ENCODE measurements around the gene SOCS6. TPM values are rescaled to one million over a fixed set of nuclear protein-coding genes. Genes with fewer than 3 reads are reported as not detected.

SOCS6 gene
- total RNA-seq, 1 donor from 2014 or later = 12.4 TPM

DNA sequence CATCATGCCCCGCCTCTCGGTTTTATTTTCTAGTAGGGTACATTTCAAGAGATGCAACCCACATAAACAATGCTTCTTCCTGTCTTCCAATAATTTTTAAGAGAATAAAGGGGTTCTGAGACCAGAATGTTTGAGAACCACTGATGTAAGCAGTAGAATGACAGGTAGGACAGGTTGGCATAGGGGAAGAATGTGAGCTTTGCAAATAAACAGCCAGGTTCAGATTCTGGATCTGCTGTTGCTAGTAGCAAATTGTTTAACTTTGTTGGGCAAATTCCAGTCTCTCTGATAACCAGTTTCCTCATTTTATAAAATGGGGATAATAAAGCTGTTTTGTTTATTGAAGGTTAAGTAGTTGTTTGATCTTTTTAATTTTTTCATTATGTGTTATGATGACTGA, 32.8 kb downstream of the SOCS6 start:
- Mint-ChIP-seq H3K9me3 (ENCODE audit: unreplicated experiment) (no peaks in the 10 kb centered on the region), H3K4me3 (ENCODE audit: unreplicated experiment) (no peak overlapping the region), H3K4me1 (ENCODE audit: low read depth, unreplicated experiment) (peaks cover 5% of the 10 kb centered on the region), H3K27ac (ENCODE audit: unreplicated experiment) (no peak overlapping the region), H3K27me3 (ENCODE audit: unreplicated experiment) (no peaks in the 10 kb centered on the region), H3K36me3 (ENCODE audit: unreplicated experiment) (peaks cover 5% of the 10 kb centered on the region)
- DNase-seq = no peak
- TF ChIP-seq, protein P1, sequence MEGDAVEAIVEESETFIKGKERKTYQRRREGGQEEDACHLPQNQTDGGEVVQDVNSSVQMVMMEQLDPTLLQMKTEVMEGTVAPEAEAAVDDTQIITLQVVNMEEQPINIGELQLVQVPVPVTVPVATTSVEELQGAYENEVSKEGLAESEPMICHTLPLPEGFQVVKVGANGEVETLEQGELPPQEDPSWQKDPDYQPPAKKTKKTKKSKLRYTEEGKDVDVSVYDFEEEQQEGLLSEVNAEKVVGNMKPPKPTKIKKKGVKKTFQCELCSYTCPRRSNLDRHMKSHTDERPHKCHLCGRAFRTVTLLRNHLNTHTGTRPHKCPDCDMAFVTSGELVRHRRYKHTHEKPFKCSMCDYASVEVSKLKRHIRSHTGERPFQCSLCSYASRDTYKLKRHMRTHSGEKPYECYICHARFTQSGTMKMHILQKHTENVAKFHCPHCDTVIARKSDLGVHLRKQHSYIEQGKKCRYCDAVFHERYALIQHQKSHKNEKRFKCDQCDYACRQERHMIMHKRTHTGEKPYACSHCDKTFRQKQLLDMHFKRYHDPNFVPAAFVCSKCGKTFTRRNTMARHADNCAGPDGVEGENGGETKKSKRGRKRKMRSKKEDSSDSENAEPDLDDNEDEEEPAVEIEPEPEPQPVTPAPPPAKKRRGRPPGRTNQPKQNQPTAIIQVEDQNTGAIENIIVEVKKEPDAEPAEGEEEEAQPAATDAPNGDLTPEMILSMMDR (IDR thresholded peaks at IDR 0.05; ENCODE audit: partially characterized antibody, unreplicated experiment) = no peak

DNA sequence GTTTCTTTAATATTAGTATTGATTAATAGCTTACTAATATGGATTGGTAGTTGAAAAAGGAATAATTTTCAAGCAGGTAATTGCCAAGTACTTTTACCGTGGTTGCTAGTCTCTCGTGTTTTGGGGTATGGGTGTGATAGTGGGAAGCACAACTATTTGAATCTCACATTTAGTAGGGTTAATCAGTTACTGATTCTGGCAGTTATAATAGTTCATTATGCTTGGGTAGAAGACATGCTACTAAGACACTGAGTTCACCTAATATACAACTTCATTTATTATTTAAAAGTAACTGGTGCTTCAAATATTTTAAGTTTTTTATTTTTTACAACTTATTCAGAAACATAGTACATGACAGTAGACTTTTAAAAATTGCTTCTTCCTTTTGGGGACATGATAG, 33.5 kb downstream of the SOCS6 start:
- no peak for DNase-seq
- Mint-ChIP-seq H3K36me3 (ENCODE audit: unreplicated experiment) (peaks cover 5% of the 10 kb centered on the region), H3K27me3 (ENCODE audit: unreplicated experiment) (no peaks in the 10 kb centered on the region), H3K4me1 (ENCODE audit: low read depth, unreplicated experiment) (peaks cover 5% of the 10 kb centered on the region), H3K9me3 (ENCODE audit: unreplicated experiment) (no peaks in the 10 kb centered on the region), H3K4me3 (ENCODE audit: unreplicated experiment) (no peak overlapping the region), H3K27ac (ENCODE audit: unreplicated experiment) (no peak overlapping the region)
- TF ChIP-seq, protein P1 (IDR thresholded peaks at IDR 0.05; ENCODE audit: partially characterized antibody, unreplicated experiment) = no peak

DNA sequence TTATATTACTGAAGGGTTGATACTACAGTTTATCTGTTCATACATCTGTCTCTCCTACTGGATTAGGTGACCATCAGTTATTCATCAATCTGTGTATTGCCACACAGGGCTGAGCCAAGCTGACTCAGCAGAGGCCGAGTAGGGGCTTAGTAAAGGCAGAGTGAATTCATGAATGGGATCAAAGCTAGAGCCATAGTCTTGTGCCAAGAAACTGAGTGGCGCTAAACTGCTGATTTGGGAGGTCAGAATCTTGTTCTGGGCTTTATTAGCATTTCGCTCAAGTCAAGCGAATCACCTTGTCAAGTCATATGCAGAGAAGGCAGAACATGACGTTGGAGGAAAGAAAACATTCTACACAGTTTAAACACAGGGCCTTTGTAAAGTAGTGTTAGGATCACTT, 34.1 kb downstream of the SOCS6 start:
- DNase-seq = no peak
- Mint-ChIP-seq H3K4me1 (ENCODE audit: low read depth, unreplicated experiment) (peaks cover 5% of the 10 kb centered on the region), H3K36me3 (ENCODE audit: unreplicated experiment) (peaks cover 5% of the 10 kb centered on the region), H3K9me3 (ENCODE audit: unreplicated experiment) (no peaks in the 10 kb centered on the region), H3K4me3 (ENCODE audit: unreplicated experiment) (no peak overlapping the region), H3K27me3 (ENCODE audit: unreplicated experiment) (no peaks in the 10 kb centered on the region), H3K27ac (ENCODE audit: unreplicated experiment) (no peak overlapping the region)
- TF ChIP-seq, protein P1 (IDR thresholded peaks at IDR 0.05; ENCODE audit: partially characterized antibody, unreplicated experiment) = no peak

DNA sequence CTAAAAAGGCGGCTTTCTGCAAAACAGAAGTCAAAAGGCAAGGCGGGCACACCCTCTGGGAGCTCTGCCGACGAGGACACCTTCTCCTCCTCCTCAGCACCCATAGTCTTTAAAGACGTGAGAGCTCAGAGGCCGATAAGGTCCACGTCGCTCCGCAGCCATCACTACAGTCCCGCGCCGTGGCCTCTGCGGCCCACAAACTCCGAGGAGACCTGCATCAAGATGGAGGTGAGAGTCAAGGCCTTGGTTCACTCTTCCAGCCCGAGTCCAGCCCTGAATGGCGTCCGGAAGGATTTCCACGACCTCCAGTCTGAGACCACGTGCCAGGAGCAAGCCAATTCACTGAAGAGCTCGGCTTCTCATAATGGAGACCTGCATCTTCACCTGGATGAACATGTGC, 36.1 kb downstream of the SOCS6 start:
- TF ChIP-seq, protein P1 (IDR thresholded peaks at IDR 0.05; ENCODE audit: partially characterized antibody, unreplicated experiment) = no peak
- no peak overlapping the region for H3K4me3 Mint-ChIP-seq (ENCODE audit: unreplicated experiment)
- H3K9me3 Mint-ChIP-seq (ENCODE audit: unreplicated experiment) = no peaks in the 10 kb centered on the region
- H3K36me3 Mint-ChIP-seq (ENCODE audit: unreplicated experiment) = peaks cover 5% of the 10 kb centered on the region
- peaks cover 5% of the 10 kb centered on the region for H3K4me1 Mint-ChIP-seq (ENCODE audit: low read depth, unreplicated experiment)
- H3K27ac Mint-ChIP-seq (ENCODE audit: unreplicated experiment) = no peak overlapping the region
- no peak for DNase-seq
- H3K27me3 Mint-ChIP-seq (ENCODE audit: unreplicated experiment) = no peaks in the 10 kb centered on the region

DNA sequence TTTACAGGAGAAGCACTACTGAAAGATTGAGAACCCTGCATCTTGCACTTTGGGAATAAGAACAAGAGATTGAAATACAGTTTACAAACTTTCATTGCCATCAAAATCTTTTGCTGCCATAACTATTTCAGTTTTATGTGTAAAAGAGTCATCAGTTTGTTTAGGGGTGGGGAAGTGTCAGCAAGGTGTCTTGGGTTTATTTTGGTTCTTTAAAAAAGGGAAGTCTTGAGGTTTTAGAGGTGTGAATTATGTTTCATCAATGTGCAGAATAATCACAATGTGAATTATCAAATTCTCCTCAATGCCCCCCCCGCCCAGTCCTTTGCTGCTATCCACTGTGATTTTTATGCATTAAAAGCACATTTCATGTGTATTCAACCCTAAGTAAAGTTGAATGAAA, 37.4 kb downstream of the SOCS6 start:
- TF ChIP-seq, protein P1 (IDR thresholded peaks at IDR 0.05; ENCODE audit: partially characterized antibody, unreplicated experiment) = no peak
- H3K9me3 Mint-ChIP-seq (ENCODE audit: unreplicated experiment) = no peaks in the 10 kb centered on the region
- no peaks in the 10 kb centered on the region for H3K27me3 Mint-ChIP-seq (ENCODE audit: unreplicated experiment)
- no peak overlapping the region for H3K27ac Mint-ChIP-seq (ENCODE audit: unreplicated experiment)
- H3K36me3 Mint-ChIP-seq (ENCODE audit: unreplicated experiment) = peaks cover 5% of the 10 kb centered on the region
- H3K4me1 Mint-ChIP-seq (ENCODE audit: low read depth, unreplicated experiment) = peaks cover 5% of the 10 kb centered on the region
- no peak for DNase-seq
- no peak overlapping the region for H3K4me3 Mint-ChIP-seq (ENCODE audit: unreplicated experiment)
